ENCODE results near the gene CAPN14. TPM values are rescaled to one million over a fixed set of nuclear protein-coding genes. Genes with fewer than 3 reads are reported as not detected.

Gene CAPN14
- total and polyA plus RNA-seq, 8 donors = 0.20 to 0.38 (median 0.25) TPM

GRCh38 chr2:31238906-31239592, 21.7 kb upstream of the CAPN14 start:
- Histone ChIP-seq H3K27me3 (peaks cover 0 to 6% of the 10 kb centered on the region in 2 donors), H3K4me1 (peaks cover 3 to 10% of the 10 kb centered on the region in 2 donors), H3K27ac (peak overlapping the region; percentile 4 to 8), H3K9me3 (no peaks in the 10 kb centered on the region), H3K36me3 (no peaks in the 10 kb centered on the region), H3K4me3 (no peak overlapping the region)
- intact Hi-C loops (cut with DNase I) = no loop called here
- no peak for DNase-seq
- no peak for ATAC-seq
- no peak for TF ChIP-seq CTCF (IDR thresholded peaks at IDR 0.05)

- no peak overlapping the region for H3K4me3 ChIP-seq
- DNase-seq = no peak
- H3K9me3 ChIP-seq = no peaks in the 10 kb centered on the region
- ATAC-seq = no peak
- no peaks in the 10 kb centered on the region for H3K36me3 ChIP-seq
- peaks cover 3 to 17% of the 10 kb centered on the region in 2 donors for H3K4me1 ChIP-seq
- TF ChIP-seq CTCF (IDR thresholded peaks at IDR 0.05) = no peak
- intact Hi-C loops (cut with DNase I) = no loop called here
- no peak overlapping the region for H3K27ac ChIP-seq
- peaks cover 0 to 10% of the 10 kb centered on the region in 2 donors for H3K27me3 ChIP-seq
These were observed 21.0 kb upstream of the CAPN14 start for GRCh38 chr2:31238126-31238905.

- no peak for DNase-seq
- Histone ChIP-seq H3K36me3 (no peaks in the 10 kb centered on the region), H3K4me1 (peaks cover 3 to 18% of the 10 kb centered on the region in 2 donors), H3K27ac (no peak overlapping the region), H3K9me3 (no peaks in the 10 kb centered on the region), H3K27me3 (peaks cover 0 to 10% of the 10 kb centered on the region in 2 donors), H3K4me3 (no peak overlapping the region)
- no peak for ATAC-seq
- no peak for TF ChIP-seq CTCF (IDR thresholded peaks at IDR 0.05)
- intact Hi-C loops (cut with DNase I) = no loop called here
These were observed 20.2 kb upstream of the CAPN14 start for GRCh38 chr2:31237348-31238017.

GRCh38 chr2:31236433-31237205, 19.3 kb upstream of the CAPN14 start:
- no peak for ATAC-seq
- Histone ChIP-seq H3K27ac (no peak overlapping the region), H3K4me1 (peaks cover 3 to 18% of the 10 kb centered on the region in 2 donors), H3K4me3 (no peak overlapping the region), H3K36me3 (no peaks in the 10 kb centered on the region), H3K9me3 (no peaks in the 10 kb centered on the region), H3K27me3 (peaks cover 0 to 10% of the 10 kb centered on the region in 2 donors)
- intact Hi-C loops (cut with DNase I) = no loop called here
- DNase-seq = no peak
- no peak for TF ChIP-seq CTCF (IDR thresholded peaks at IDR 0.05)

All from left lung (tissue), 10 donors.